SU-DHL-6 (cell line): Measurements from ENCODE around the gene OR7A5.

Experiments used
- H2AFZ ChIP-seq: fragments of 200-600 bp; sonication (generic); 2 replicates; pipeline ENCODE4 v1.6.1; 2014; ENCODE audit warnings: low read depth, mild to moderate bottlenecking, moderate library complexity, mixed read lengths, antibody characterized with exemption, low read length; ENCODE audit not compliant: severe bottlenecking
- H3F3A ChIP-seq: fragments of 200-600 bp; shearing (Covaris generic); 2 replicates; pipeline ENCODE4 v1.6.0; 2016; ENCODE audit warnings: antibody characterized with exemption, mild to moderate bottlenecking; ENCODE audit not compliant: insufficient read depth
- H3K27ac ChIP-seq: fragments of 200-600 bp; sonication (generic); 2 replicates; pipeline ENCODE4 v1.5.1; 2016; ENCODE audit warnings: low read depth, mild to moderate bottlenecking, low read length, moderate library complexity, mixed read lengths
- H3K27me3 ChIP-seq: fragments of 200-600 bp; sonication (generic), shearing (Covaris generic); 2 replicates; pipeline ENCODE4 v1.6.0; 2014; ENCODE audit warnings: mild to moderate bottlenecking, low read length
- H3K36me3 ChIP-seq: fragments of 200-600 bp; sonication (generic); 2 replicates; pipeline ENCODE4 v1.6.1; 2014; ENCODE audit warnings: mild to moderate bottlenecking, low read length, mixed read lengths
- H3K4me2 ChIP-seq: fragments of 300-600, 200-600 bp; shearing (Covaris generic), sonication (generic); 2 replicates; pipeline ENCODE4 v1.6.0; 2014; ENCODE audit warnings: low read length, low read depth, mild to moderate bottlenecking; ENCODE audit not compliant: poor library complexity, severe bottlenecking
- H3K4me3 ChIP-seq: fragments of 200-600 bp; sonication (generic); 2 replicates; pipeline ENCODE4 v1.5.1; 2014; ENCODE audit warnings: antibody characterized with exemption, low read length, mild to moderate bottlenecking, mixed read lengths; ENCODE audit not compliant: insufficient read depth, poor library complexity, severe bottlenecking
- H3K79me2 ChIP-seq: fragments of 200-600 bp; sonication (generic); 2 replicates; pipeline ENCODE4 v1.6.1; 2014; ENCODE audit warnings: mild to moderate bottlenecking, low read length, moderate library complexity; ENCODE audit not compliant: insufficient read depth
- H3K9ac ChIP-seq: fragments of 200-600 bp; sonication (generic); 2 replicates; pipeline ENCODE4 v1.7.0; 2014; ENCODE audit warnings: mild to moderate bottlenecking, low read length
- H3K9me2 ChIP-seq: fragments of 200-600 bp; sonication (generic); replicated peaks from 2 replicates; pipeline ENCODE4 v1.6.1; 2014; ENCODE audit warnings: low read length; ENCODE audit not compliant: insufficient read depth
- H3K9me3 ChIP-seq: fragments of 200-600 bp; sonication (generic); 2 replicates; pipeline ENCODE4 v1.6.1; 2014; ENCODE audit warnings: low read length, mixed read lengths; ENCODE audit not compliant: insufficient read depth
- H4K20me1 ChIP-seq: fragments of 200-600 bp; sonication (generic); 2 replicates; pipeline ENCODE4 v1.6.1; 2014; ENCODE audit warnings: low read depth, mild to moderate bottlenecking, antibody characterized with exemption, low read length, moderate library complexity, mixed read lengths
- EZH2phosphoT487 ChIP-seq: fragments of 200-600 bp; sonication (generic), shearing (Covaris generic); conservative IDR thresholded peaks from 2 replicates; pipeline ENCODE4 v1.6.1; 2018; ENCODE audit warnings: mild to moderate bottlenecking, antibody characterized with exemption, low read length, moderate library complexity, mixed read lengths
- TF ChIP-seq, protein P1 (sequence below): fragments of 200-600 bp; sonication (generic); IDR thresholded peaks from one replicate; pipeline ENCODE4 v1.5.1; 2017; ENCODE audit warnings: antibody characterized with exemption, mild to moderate bottlenecking, low read length, moderate library complexity; ENCODE audit not compliant: insufficient read depth, poor library complexity, severe bottlenecking

The OR7A5 gene

GRCh38 chr19:14840206-14840605 is 5.2 kb upstream of the OR7A5 start:
- H3K9me3 ChIP-seq: no peaks in the 10 kb centered on the region

GRCh38 chr19:14837391-14837790 is 2.4 kb upstream of the OR7A5 start:
- Histone ChIP-seq H3F3A (no peaks in the 10 kb centered on the region), H3K9me2 (no peaks in the 10 kb centered on the region), H3K4me2 (no peak overlapping the region), H3K79me2 (no peaks in the 10 kb centered on the region), H3K9ac (no peak overlapping the region), H3K27ac (no peak overlapping the region), H3K9me3 (no peaks in the 10 kb centered on the region), H3K4me3 (no peak overlapping the region), H2AFZ (no peak overlapping the region), H4K20me1 (no peaks in the 10 kb centered on the region), H3K36me3 (no peaks in the 10 kb centered on the region), H3K27me3 (no peaks in the 10 kb centered on the region)
- no peak for TF ChIP-seq EZH2phosphoT487
- TF ChIP-seq, protein P1, sequence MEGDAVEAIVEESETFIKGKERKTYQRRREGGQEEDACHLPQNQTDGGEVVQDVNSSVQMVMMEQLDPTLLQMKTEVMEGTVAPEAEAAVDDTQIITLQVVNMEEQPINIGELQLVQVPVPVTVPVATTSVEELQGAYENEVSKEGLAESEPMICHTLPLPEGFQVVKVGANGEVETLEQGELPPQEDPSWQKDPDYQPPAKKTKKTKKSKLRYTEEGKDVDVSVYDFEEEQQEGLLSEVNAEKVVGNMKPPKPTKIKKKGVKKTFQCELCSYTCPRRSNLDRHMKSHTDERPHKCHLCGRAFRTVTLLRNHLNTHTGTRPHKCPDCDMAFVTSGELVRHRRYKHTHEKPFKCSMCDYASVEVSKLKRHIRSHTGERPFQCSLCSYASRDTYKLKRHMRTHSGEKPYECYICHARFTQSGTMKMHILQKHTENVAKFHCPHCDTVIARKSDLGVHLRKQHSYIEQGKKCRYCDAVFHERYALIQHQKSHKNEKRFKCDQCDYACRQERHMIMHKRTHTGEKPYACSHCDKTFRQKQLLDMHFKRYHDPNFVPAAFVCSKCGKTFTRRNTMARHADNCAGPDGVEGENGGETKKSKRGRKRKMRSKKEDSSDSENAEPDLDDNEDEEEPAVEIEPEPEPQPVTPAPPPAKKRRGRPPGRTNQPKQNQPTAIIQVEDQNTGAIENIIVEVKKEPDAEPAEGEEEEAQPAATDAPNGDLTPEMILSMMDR: no peak

More at GRCh38 chr19:14840206-14840605, 5.2 kb upstream of the OR7A5 start:
- no peak overlapping the region for H3K4me3 ChIP-seq
- H3K27ac ChIP-seq: no peak overlapping the region
- TF ChIP-seq EZH2phosphoT487: no peak
- TF ChIP-seq, protein P1: no peak
- no peaks in the 10 kb centered on the region for H3F3A ChIP-seq
- no peaks in the 10 kb centered on the region for H3K79me2 ChIP-seq
- H3K4me2 ChIP-seq: no peak overlapping the region
- no peak overlapping the region for H3K9ac ChIP-seq
- no peak overlapping the region for H2AFZ ChIP-seq
- no peaks in the 10 kb centered on the region for H4K20me1 ChIP-seq
- H3K9me2 ChIP-seq: no peaks in the 10 kb centered on the region
- no peaks in the 10 kb centered on the region for H3K36me3 ChIP-seq
- no peaks in the 10 kb centered on the region for H3K27me3 ChIP-seq

DNA sequence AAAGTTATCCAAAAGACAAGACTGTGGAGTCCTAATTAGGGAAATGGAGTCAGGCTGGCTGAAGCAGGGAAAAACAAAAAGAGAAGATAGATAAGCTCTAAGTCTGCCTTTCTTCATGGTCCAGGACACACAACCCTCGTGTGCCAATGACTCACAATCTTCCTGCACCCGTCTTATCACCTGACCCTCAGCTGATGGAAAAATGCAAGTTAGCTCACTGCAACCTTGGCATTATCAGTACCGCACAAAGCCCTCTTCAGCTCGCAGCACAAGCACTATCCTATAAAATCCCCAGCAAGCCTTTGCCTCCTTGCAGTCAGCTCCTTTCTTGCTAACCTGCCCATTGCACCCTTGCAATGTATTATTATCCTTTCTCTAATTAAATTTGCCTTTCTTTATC is 4.3 kb downstream of the OR7A5 start:
- Histone ChIP-seq H3K4me3 (no peak overlapping the region), H3K36me3 (no peaks in the 10 kb centered on the region), H3K27me3 (no peaks in the 10 kb centered on the region), H4K20me1 (no peaks in the 10 kb centered on the region), H3K4me2 (no peak overlapping the region), H3K9me3 (no peaks in the 10 kb centered on the region), H3K27ac (no peak overlapping the region), H3F3A (no peaks in the 10 kb centered on the region), H3K9ac (no peak overlapping the region), H3K79me2 (no peaks in the 10 kb centered on the region), H2AFZ (no peak overlapping the region), H3K9me2 (no peaks in the 10 kb centered on the region)
- TF ChIP-seq, protein P1: no peak
- TF ChIP-seq EZH2phosphoT487: no peak

GRCh38 chr19:14826006-14826405 is 9.0 kb downstream of the OR7A5 start:
- TF ChIP-seq, protein P1: no peak
- no peak for TF ChIP-seq EZH2phosphoT487
- Histone ChIP-seq H3K27ac (no peak overlapping the region), H3K79me2 (no peaks in the 10 kb centered on the region), H3K4me3 (no peak overlapping the region), H2AFZ (no peak overlapping the region), H4K20me1 (no peaks in the 10 kb centered on the region), H3K27me3 (no peaks in the 10 kb centered on the region), H3K9me2 (no peaks in the 10 kb centered on the region), H3K4me2 (no peak overlapping the region), H3K9ac (no peak overlapping the region), H3F3A (no peaks in the 10 kb centered on the region), H3K36me3 (no peaks in the 10 kb centered on the region), H3K9me3 (no peaks in the 10 kb centered on the region)
